ENCODE data around the gene TPST1.

The TPST1 gene

GRCh38 chr7:66330961-66331360 is 125.8 kb downstream of the TPST1 start:
- no peak for DNase-seq (ENCODE audit: insufficient read length, low spot score)
- no peak for TF ChIP-seq POLR2A (IDR thresholded peaks at IDR 0.05; ENCODE audit: low read depth, low read length)
- FAIRE-seq = no peak

DNA sequence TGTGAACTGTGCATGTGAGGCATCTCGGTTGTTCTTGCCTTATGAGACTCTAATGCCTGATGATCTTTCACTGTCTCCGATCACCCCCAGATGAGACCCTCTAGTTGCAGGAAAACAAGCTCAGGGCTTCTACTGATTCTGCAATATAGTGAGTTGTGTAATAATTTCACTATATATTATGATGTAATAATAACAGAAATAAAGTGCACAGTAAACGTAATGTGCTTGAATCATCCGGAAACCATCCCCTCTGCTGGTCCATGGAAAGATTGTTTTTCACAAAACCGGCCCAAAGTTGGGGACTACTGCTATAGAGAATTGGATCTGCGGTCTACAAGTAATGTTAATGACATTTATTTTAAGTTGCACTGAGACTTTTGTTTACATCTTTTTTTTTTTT is 126.7 kb downstream of the TPST1 start:
- FAIRE-seq = no peak
- DNase-seq (ENCODE audit: insufficient read length, low spot score) = no peak
- TF ChIP-seq POLR2A (IDR thresholded peaks at IDR 0.05; ENCODE audit: low read depth, low read length) = no peak

DNA sequence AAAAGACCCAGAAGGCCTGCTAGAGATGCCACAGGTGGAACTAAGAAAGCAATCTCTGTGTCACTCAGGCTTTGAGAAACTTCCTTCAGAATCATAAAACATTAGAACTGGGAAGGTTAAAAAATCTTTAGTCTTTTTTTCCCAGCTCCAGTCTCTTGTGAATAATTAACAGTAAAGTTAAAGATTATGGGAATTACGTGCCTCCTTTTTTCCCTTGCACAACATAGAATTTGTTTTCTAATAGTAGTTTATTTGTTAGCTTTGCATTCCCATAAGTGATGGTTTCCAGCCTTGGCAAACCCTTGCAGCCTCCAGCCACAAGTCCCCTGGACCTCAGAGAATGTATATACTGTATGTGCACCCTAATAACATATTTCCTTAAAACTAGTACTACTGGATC is 128.3 kb downstream of the TPST1 start:
- DNase-seq (ENCODE audit: insufficient read length, low spot score) (no peak), FAIRE-seq (no peak)
- no peak for TF ChIP-seq POLR2A (IDR thresholded peaks at IDR 0.05; ENCODE audit: low read depth, low read length)

GRCh38 chr7:66335318-66335717 is 130.2 kb downstream of the TPST1 start:
- no peak for DNase-seq (ENCODE audit: insufficient read length, low spot score)
- TF ChIP-seq POLR2A (IDR thresholded peaks at IDR 0.05; ENCODE audit: low read depth, low read length) = no peak
- FAIRE-seq = no peak

DNA sequence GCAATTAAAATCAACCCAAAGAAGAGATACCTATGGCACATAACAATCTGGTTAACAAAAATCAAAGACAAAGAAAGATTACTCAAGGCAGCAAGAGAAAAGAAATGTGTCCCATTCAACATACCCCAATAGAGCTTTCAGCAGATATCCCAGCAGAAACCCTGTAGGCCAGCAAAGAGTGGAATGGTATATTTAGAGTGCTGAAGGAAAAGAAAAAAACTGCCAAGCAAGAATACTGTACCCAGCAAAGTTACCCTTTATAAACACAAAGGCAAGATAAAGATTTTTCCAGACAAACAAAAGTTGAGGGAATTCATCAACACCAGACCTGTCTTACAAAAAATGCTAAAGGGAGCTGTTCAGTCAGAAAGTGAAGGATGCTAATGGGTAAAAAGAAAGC is 131.6 kb downstream of the TPST1 start:
- no peak for TF ChIP-seq POLR2A (IDR thresholded peaks at IDR 0.05; ENCODE audit: low read depth, low read length)
- FAIRE-seq = peak; percentile 48
- no peak for DNase-seq (ENCODE audit: insufficient read length, low spot score)

DNA sequence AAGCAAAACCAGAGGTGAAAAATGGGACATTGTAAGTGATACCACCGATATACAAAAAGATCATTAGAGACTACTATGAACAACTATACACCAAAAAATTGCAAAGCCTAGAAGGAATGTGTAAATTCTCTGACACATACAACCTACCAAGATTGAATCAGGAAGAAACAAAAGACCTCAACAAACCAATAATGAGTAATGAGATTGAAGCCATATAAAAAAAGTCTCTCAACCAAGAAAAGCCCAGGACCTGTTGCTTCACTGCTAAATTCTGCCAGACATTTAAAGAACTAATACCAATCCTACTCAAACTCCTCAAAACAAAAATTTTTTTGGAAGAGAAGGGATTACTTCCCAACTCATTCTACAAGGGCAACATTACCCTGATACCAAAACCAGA is 134.0 kb downstream of the TPST1 start:
- FAIRE-seq (peak; percentile 27), DNase-seq (ENCODE audit: insufficient read length, low spot score) (no peak)
- TF ChIP-seq POLR2A (IDR thresholded peaks at IDR 0.05; ENCODE audit: low read depth, low read length) = no peak

DNA sequence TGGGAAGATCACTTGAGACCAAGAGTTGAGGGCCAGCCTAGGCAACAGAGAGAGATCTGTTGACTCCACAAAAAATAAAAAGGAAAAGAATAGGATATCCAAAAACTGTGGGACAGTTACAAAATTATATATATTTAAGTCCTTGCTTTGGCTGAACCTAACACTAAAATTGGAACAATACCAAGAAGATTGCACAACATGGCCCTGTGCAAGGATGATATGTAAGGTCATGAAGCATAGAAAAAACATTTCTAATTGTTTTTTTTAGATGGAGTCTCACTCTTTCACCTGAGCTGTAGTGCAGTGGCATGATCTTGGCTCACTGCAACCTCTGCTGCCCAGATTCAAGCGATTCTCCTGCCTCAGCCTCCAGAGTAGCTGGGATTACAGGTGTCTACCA is 139.0 kb downstream of the TPST1 start:
- DNase-seq (ENCODE audit: insufficient read length, low spot score) (no peak), FAIRE-seq (no peak)
- no peak for TF ChIP-seq POLR2A (IDR thresholded peaks at IDR 0.05; ENCODE audit: low read depth, low read length)

DNA sequence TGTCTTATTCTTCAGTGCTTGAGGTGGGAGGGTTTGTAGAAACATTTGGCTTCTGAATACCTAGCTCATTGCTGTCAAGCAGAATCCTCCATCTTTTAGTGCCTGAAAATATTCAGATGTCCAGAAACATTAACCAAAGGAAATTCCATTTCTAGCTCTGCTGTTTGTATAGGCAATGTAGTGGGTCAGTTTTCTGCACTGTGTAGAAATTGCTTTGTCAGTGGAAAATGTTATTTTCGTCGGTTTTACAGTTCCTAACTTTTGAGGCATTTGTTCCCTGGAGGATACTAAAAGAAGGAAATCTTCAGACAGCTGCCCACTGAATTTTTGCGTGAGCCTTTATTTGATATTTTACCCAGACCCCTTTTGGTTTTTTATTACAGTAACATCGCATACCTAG is 143.4 kb downstream of the TPST1 start:
- no peak for TF ChIP-seq POLR2A (IDR thresholded peaks at IDR 0.05; ENCODE audit: low read depth, low read length)
- FAIRE-seq (no peak), DNase-seq (ENCODE audit: insufficient read length, low spot score) (no peak)

DNA sequence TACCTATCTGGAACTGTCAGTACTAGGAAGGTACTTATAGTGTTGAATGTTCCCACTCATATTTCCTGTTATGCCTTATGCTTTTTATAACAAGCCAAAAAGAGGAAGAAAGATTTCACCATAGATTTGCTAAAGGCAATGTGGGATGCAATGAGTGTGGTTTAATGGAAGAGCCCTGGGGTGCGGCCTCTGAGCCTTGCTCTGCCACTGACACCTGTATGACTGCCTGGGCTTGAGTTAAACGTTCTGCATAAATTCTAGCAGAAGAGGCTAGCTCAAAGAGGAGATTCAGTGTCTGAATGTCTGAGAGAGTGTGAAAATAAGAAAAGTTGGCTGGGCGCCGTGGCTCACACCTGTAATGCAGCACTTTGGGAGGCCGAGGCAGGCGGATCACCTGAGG is 143.8 kb downstream of the TPST1 start:
- TF ChIP-seq POLR2A (IDR thresholded peaks at IDR 0.05; ENCODE audit: low read depth, low read length) = no peak
- FAIRE-seq (no peak), DNase-seq (ENCODE audit: insufficient read length, low spot score) (no peak)

DNA sequence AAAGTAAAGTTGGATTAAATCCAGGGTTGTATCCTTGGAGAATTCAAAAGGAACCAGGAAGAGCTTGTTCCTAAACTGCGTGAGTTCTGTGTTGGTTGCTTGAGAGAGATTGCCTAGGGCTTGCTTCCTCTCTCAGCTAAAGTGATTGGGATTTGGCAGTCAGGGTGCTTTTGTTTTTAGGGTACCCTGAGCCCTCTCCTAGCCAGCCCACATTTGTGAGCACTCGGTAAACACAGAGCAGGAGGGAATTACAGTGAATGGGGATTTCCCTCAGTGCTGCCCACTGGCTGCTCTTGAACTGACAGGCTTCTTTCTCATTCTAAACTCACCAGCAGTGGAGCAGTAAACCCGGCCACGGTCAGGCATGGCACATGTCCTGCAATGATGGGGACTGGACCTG is 146.9 kb downstream of the TPST1 start:
- TF ChIP-seq POLR2A (IDR thresholded peaks at IDR 0.05; ENCODE audit: low read depth, low read length) = no peak
- DNase-seq (ENCODE audit: insufficient read length, low spot score) (no peak), FAIRE-seq (peak; percentile 38)

DNA sequence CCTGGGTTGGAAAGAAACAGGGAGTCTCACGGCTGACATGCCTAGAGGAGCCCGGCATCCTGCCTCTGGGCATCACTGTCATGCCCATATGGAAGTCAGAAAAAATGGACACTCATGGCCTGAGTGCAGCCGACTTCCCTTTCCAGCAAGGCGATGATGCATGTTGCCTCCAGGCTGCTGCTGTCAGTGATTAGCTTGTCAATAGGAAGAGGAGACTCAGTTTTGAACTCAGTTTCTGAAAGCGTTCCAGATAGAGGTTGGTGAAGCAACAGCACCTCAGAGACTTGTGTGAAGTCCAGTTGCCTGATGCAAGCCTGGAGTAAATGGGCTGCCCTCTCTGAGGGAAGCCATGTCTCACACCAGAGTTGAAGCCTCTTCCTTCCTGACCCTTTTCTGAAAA is 148.4 kb downstream of the TPST1 start:
- no peak for TF ChIP-seq POLR2A (IDR thresholded peaks at IDR 0.05; ENCODE audit: low read depth, low read length)
- DNase-seq (ENCODE audit: insufficient read length, low spot score) (no peak), FAIRE-seq (no peak)

- TF ChIP-seq POLR2A (IDR thresholded peaks at IDR 0.05; ENCODE audit: low read depth, low read length) = no peak
- DNase-seq (ENCODE audit: insufficient read length, low spot score) = no peak
- no peak for FAIRE-seq
These were observed 150.6 kb downstream of the TPST1 start for GRCh38 chr7:66355756-66356155.

DNA sequence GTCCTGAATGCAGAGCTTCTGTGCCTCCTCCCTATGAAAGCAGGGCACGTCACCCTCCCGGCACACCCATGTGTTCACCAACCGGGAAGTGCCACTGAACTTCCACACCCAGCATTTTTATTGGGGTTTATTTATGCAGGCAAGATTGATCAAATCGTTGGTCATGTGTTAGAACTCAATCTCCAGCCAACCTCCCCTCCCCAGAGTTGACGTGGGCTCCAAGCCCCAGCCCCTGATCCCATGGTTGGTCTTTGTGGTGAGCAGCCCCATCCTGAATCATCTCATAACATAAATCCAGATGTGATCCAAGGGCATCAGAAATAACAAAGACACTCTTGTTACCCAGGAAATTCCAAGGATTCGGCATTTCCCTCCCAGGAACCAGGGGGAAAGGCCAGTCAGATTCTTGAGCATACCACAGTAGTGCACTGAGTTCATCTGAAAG is 151.2 kb downstream of the TPST1 start:
- peak; percentile 53 for DNase-seq (ENCODE audit: insufficient read length, low spot score)
- TF ChIP-seq POLR2A (IDR thresholded peaks at IDR 0.05; ENCODE audit: low read depth, low read length) = no peak
- peak; percentile 76 for FAIRE-seq

DNA sequence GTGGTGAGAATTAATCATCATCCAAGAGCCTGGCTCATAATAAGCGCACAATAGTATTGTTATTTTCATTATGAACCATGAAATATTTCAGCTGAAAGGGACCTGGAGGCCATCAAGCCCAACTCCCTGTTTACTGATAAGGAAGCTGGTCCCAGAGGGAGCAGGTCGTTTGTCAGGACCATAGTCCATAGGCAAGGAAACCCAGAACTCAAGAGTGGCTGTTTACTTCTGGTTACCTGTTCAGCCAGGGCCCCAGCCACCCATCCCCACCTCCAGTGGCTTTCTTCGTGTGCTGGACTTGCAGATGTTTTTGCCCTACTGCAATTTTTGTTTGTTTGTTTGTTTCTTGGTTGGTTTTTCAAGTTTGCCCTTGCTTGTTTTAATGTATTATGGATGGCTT is 152.0 kb downstream of the TPST1 start:
- FAIRE-seq (no peak), DNase-seq (ENCODE audit: insufficient read length, low spot score) (no peak)
- TF ChIP-seq POLR2A (IDR thresholded peaks at IDR 0.05; ENCODE audit: low read depth, low read length) = no peak

DNA sequence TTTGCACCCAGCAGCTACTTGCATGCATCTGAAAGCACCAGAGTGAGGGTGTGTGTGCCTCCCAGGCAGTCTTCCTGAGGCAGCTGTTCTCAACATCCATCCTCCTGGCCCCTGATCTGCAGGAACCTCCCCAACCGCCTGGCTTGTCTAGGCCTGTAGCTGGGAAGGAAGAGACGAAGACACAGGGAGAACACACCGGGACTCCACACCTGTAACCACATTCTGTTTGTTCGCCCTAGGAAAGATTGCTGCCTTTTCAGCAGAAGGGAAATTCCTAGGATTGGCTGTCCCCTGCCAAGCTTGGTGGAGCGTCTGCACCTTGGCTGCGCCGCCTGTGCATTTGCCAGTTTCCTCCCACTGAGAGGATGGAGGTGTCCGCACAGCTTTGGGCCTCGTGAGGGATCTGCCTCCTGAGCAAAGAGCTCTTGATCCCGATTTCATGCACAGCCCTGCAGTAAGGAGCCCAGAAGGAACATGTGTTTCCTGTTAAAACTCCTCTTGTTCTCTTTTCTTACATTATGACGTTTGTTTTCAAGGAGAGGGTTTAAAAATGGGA is 154.6 kb downstream of the TPST1 start:
- no peak for TF ChIP-seq POLR2A (IDR thresholded peaks at IDR 0.05; ENCODE audit: low read depth, low read length)
- FAIRE-seq (no peak), DNase-seq (ENCODE audit: insufficient read length, low spot score) (no peak)

DNA sequence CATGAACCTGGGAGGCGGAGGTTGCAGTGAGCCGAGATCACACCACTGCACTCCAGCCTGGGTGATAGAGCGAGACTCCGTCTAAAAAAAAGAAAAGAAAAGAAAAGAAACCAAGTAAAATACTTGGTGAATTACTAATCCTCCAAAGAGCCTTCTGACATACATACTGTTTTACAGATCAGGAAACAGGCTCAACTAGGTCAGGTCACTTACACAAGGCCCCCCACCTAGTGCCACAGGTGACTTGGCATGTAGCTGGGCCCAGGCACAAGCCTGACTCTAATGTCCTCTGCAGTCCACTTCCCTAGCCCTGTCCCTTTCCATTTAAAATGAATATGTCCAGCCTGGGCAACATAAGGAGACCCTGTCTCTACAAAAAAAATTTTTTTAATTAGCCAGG is 157.0 kb downstream of the TPST1 start:
- TF ChIP-seq POLR2A (IDR thresholded peaks at IDR 0.05; ENCODE audit: low read depth, low read length) = no peak
- no peak for FAIRE-seq
- DNase-seq (ENCODE audit: insufficient read length, low spot score) = no peak
